Suppressor macrophage treated with lipopolysaccharide for 1 hour (primary cell): Measurements from ENCODE around the gene ETFRF1.

ENCODE experiments used
- DNase-seq, 3 donors: peaks; one replicate each; pipeline ENCODE4 v3.0.0-alpha.2; 2020 to 2022

The ETFRF1 gene

GRCh38 chr12:25236190-25236589 lies 41.2 kb downstream of the ETFRF1 start:
- peak in 2 of 3 donors; percentile 3 to 26 for DNase-seq

GRCh38 chr12:25236626-25237025 lies 41.6 kb downstream of the ETFRF1 start:
- DNase-seq = no peak

GRCh38 chr12:25241167-25242020 lies 46.4 kb downstream of the ETFRF1 start:
- peak; percentile 74 to 85 (median 80) for DNase-seq

GRCh38 chr12:25242981-25243679 lies 48.1 kb downstream of the ETFRF1 start:
- DNase-seq = peak in 2 of 3 donors; percentile 14 to 40

- DNase-seq = no peak
Measured at GRCh38 chr12:25243680-25243990, 48.6 kb downstream of the ETFRF1 start.

GRCh38 chr12:25245491-25245890 lies 50.5 kb downstream of the ETFRF1 start:
- DNase-seq = no peak

- no peak for DNase-seq
Measured at GRCh38 chr12:25248137-25248536, 53.1 kb downstream of the ETFRF1 start.

GRCh38 chr12:25248732-25249131 lies 53.7 kb downstream of the ETFRF1 start:
- no peak for DNase-seq

- peak; percentile 60 to 86 (median 73) for DNase-seq
Measured at GRCh38 chr12:25249931-25250738, 55.1 kb downstream of the ETFRF1 start.

GRCh38 chr12:25250744-25251730 lies 56.0 kb downstream of the ETFRF1 start, which contains the start of gene KRAS:
Gene KRAS, minus strand, starts transcription at chr12:25250929.
- DNase-seq = peak; percentile 96 to 98 (median 98)

GRCh38 chr12:25251769-25252168 lies 56.7 kb downstream of the ETFRF1 start:
- DNase-seq = no peak

- no peak for DNase-seq
Measured at GRCh38 chr12:25252946-25253345, 57.9 kb downstream of the ETFRF1 start.

GRCh38 chr12:25253371-25254068 lies 58.5 kb downstream of the ETFRF1 start:
- no peak for DNase-seq

- no peak for DNase-seq
Measured at GRCh38 chr12:25254271-25254880, 59.3 kb downstream of the ETFRF1 start.
